Esophagus muscularis mucosa (tissue), 4 donors: Measurements from ENCODE around the gene PREX1.

Source experiments
- EP300 ChIP-seq: sonication (generic); formaldehyde crosslinking; IDR thresholded peaks from one replicate; pipeline ENCODE4 v1.6.1; 2017; ENCODE audit warnings: antibody characterized with exemption
- POLR2A ChIP-seq: fragments of 450-650 bp; IDR thresholded peaks from one replicate; pipeline ENCODE4 v1.6.1; 2017; ENCODE audit warnings: antibody characterized with exemption, moderate library complexity, mild to moderate bottlenecking, low read depth
- POLR2AphosphoS5 ChIP-seq, 2 donors: sonication (generic); formaldehyde crosslinking; IDR thresholded peaks; one replicate each; pipeline ENCODE4 v1.6.1; 2017; ENCODE audit warnings: antibody characterized with exemption in 2 of 2
- TF ChIP-seq, protein P1 (sequence below), 3 experiments: fragments of 200-600 bp in 2 of 3; fragments of 450-650 bp in 1 of 3; sonication (generic) in 2 of 3; IDR thresholded peaks; one replicate each; pipeline ENCODE4 v1.5.1; 2017 to 2019; ENCODE audit warnings: antibody characterized with exemption in 3 of 3, mild to moderate bottlenecking in 2 of 3, moderate library complexity in 1 of 3

DNA sequence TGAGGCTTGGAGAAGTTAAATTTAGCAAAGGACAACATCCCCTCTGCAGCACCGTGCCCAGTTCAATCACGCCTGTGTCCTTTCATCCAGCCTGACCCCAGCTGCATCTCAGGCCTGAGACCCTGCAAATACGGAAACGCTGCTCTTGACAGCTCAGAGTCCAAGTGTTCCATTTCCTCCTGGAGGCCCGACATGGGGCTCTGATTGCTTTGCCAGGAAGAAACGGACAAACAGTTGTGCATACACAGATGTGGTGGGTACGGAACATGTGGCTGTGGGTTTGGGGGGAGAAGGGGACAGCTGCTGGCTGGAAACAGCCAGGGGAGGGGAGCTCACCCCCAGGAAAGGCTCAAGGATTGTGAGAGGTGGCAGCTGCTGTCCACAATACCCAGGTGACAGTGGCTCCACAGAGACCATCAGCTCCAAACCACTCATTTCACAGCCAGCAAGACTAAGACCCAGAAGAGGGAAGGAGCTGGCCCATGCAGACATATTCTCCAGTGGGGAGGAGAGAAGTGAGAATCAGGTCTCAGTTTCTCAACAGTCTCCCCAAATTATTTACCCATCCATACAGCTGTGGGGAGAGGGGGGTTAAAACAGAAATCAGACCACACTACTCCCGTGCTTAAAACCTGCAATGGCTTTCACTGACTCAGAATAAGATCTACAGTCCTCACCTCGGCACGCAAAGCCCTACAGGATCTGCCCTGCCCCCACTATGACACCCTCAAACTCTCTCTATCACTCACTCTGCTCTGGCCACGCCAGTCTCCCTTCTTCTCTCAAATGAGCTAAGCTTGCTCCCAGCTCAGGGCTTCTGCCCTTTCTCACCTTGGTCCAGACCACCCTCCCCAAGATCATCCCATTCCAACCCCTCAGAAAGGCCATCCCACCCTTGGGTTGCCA lies 89.1 kb downstream of the PREX1 start:
- TF ChIP-seq, protein P1, sequence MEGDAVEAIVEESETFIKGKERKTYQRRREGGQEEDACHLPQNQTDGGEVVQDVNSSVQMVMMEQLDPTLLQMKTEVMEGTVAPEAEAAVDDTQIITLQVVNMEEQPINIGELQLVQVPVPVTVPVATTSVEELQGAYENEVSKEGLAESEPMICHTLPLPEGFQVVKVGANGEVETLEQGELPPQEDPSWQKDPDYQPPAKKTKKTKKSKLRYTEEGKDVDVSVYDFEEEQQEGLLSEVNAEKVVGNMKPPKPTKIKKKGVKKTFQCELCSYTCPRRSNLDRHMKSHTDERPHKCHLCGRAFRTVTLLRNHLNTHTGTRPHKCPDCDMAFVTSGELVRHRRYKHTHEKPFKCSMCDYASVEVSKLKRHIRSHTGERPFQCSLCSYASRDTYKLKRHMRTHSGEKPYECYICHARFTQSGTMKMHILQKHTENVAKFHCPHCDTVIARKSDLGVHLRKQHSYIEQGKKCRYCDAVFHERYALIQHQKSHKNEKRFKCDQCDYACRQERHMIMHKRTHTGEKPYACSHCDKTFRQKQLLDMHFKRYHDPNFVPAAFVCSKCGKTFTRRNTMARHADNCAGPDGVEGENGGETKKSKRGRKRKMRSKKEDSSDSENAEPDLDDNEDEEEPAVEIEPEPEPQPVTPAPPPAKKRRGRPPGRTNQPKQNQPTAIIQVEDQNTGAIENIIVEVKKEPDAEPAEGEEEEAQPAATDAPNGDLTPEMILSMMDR (IDR thresholded peaks at IDR 0.05): no peak
- TF ChIP-seq POLR2A: no peak
- no peak for TF ChIP-seq POLR2AphosphoS5 (IDR thresholded peaks at IDR 0.05)
- TF ChIP-seq EP300: no peak
